Pancreas (tissue), 10 donors: ENCODE measurements around the gene SBK3. TPM values are rescaled to one million over a fixed set of nuclear protein-coding genes. Genes with fewer than 3 reads are reported as not detected.
"Not testable (repeated sequence)": the region's sequence is repeated elsewhere in the genome, so short reads cannot be mapped to it uniquely, and the experiment has no call there.

Experiments used
- ATAC-seq, 4 donors: fragments of 200-7000 bp; cut with Tn5 transposase; one replicate each; pipeline versions ENCODE4 v1.8.0 to v1.9.1; 2020; ENCODE audit warnings: mild to moderate bottlenecking in 4 of 4, moderate library complexity in 4 of 4
- DNase-seq, 6 donors: peaks; one replicate each; pipeline ENCODE4 v3.0.0-alpha.2; 2020
- FAIRE-seq: peaks from 2 replicates; lab custom pipeline; 2012; peaks lifted over from hg19 to GRCh38; lab: Jason Lieb, UNC
- H3K27ac ChIP-seq, 4 donors: fragments of 200-600 bp; sonication (generic); 1 replicate in 3 of 4; 2 replicates in 1 of 4; pipeline versions ENCODE4 v1.5.0 to v1.8.0; 2020
- H3K27me3 ChIP-seq, 4 donors: fragments of 200-600 bp; one replicate each; pipeline ENCODE4 v1.8.0; 2021
- H3K36me3 ChIP-seq, 3 donors: fragments of 200-600 bp; sonication (generic) in 1 of 3; one replicate each; pipeline versions ENCODE4 v1.5.0 to v1.8.0; 2020 to 2021
- H3K4me1 ChIP-seq, 3 donors: fragments of 200-600 bp; one replicate each; pipeline ENCODE4 v1.8.0; 2021
- H3K4me3 ChIP-seq, 4 donors: fragments of 200-600 bp; sonication (generic) in 2 of 4; one replicate each; pipeline versions ENCODE4 v1.5.0 to v1.8.0; 2020 to 2021
- H3K9me3 ChIP-seq, 4 donors: fragments of 200-600 bp; one replicate each; pipeline ENCODE4 v1.8.0; 2021
- CTCF ChIP-seq, 4 donors: fragments of 200-600 bp; sonication (generic) in 3 of 4; IDR thresholded peaks; one replicate each; pipeline versions ENCODE4 v1.5.0 to v1.8.0; 2021; ENCODE audit warnings: antibody characterized with exemption in 4 of 4
- WGBS, 2 donors: extraction: QIAGEN DNeasy Blood & Tissue Kit; methylation state at CpG; one replicate each; pipeline ENCODE4 v1.1.7; 2013; 5-methylcytosine and 5-hydroxymethylcytosine counted together
- intact Hi-C, 3 donors: fragments of 100-400 bp; cut with DNase I; formaldehyde crosslinking; loops; one replicate each; pipeline versions ENCODE4 v1.11.1 to v1.14.2; 2022
- polyA plus RNA-seq, 2 donors: library from polyadenylated mRNA; stranded (reverse); fragments of 200-250 nt; gene quantifications; one replicate each; pipeline ENCODE4 v1.2.3, GENCODE V29; 2013
- total RNA-seq, 6 donors: library from RNA; stranded (reverse); fragmentation: NEBNext Ultra II Directional in 4 of 6; extraction: Animal tissue kit (Norgen Biotek cat#: 25700) in 4 of 6; gene quantifications; one replicate each; pipeline versions ENCODE4 v1.2.1 to v1.2.4, GENCODE V29; 2021 to 2023
- donor health status: healthy with polysubstance abuse.
- donor health status: DM: no; HTN: no; CAD: no; lungs with moderate emphysema.
- donor health status: DM: no; HTN: no; CAD: no.
- donor health status: control.
- donor health status: control.
- donor health status: Bipolar disorder and iron deficiency.
- donor health status: DM: yes; HTN: yes; CAD: no.
- donor health status: DM: no; HTN: no; CAD: no.
- donor health status: DM: no; HTN: no; CAD: no.
- donor health status: DM: yes; HTN: yes; CAD: no.

SBK3 gene
- total and polyA plus RNA-seq, 8 donors = 0.11 to 0.28 (median 0.18) TPM; not detected in 4

DNA sequence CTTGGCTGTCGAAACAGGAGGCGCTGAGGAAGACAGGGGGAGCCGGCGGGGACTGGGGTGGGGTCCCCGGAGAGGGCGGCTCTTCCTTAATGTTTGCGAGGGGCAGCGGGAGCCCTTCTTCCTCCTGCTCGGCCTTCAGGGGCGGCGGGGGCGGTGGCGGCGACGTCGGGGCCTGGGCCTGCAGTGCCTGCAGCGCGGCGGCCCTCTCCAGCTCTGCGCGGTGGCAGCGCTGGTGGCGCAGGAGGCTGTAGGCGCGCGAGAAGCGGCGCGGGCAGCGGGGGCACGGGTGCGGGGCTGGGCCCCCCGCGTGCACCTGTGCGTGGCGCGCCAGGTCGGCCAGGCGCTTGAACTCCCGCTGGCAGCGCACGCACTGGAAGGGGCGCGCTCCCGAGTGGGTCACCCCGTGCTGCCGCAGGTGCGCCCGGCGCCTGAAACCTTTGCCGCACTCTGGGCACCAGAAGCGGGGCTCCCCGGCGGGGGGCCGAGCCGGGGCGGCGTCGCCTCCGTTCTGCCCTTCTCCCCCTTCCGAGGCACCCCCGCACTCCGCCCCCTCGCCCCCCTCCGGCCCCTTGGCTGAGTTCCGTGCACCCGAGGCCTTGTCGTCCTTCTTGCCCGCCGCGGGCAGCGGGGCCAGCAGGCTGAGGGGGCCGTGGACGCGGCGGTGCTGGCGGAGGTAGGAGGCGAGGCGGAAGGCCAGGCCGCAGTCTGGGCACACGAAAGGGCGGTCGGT lies 32.9 kb upstream of the SBK3 start:
- TF ChIP-seq CTCF (IDR thresholded peaks at IDR 0.05) = no peak
- no peak for FAIRE-seq
- 94 to 95% methylated on average over 67 to 83 of the region's 83 CpGs for WGBS, 2 donors
- Histone ChIP-seq H3K4me1 (peaks cover 5 to 10% (median 8%) of the 10 kb centered on the region in 3 donors), H3K27me3 (no peaks in the 10 kb centered on the region), H3K27ac (no peak overlapping the region), H3K9me3 (no peaks in the 10 kb centered on the region), H3K36me3 (peaks cover 0 to 13% (median 0%) of the 10 kb centered on the region in 3 donors), H3K4me3 (no peak overlapping the region)
- intact Hi-C loops = no loop called here
- DNase-seq = peak in 1 of 6 donors; percentile 42
- no peak for ATAC-seq

DNA sequence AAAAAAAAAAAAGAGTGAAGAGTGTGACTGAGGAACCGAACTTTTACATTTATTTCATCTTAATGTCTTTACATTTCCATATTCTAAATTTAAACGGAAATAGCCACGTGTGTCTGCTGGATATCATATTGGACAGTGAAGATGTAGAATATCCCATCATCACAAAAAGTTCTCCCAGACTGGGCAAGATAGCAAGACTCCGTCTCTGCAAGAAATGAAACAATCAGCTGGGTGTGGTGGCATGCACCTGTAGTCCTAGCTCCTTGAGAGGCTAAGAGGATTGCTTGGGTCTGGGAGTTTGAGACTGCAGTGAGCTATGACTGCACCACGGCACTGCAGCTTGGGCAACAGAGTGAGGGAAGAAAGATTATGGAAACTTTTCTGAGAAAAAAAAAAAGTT lies 31.4 kb upstream of the SBK3 start:
- intact Hi-C loops = no loop called here
- H3K27ac ChIP-seq = no peak overlapping the region
- DNase-seq (no peak), ATAC-seq (no peak), FAIRE-seq (no peak)
- WGBS, 2 donors = 78 to 90% methylated on average over 5 of the region's 5 CpGs
- H3K4me1 ChIP-seq = peaks cover 5 to 6% (median 5%) of the 10 kb centered on the region in 3 donors
- H3K36me3 ChIP-seq = peaks cover 0 to 13% (median 0%) of the 10 kb centered on the region in 3 donors
- no peak for TF ChIP-seq CTCF (IDR thresholded peaks at IDR 0.05)
- no peaks in the 10 kb centered on the region for H3K27me3 ChIP-seq
- H3K9me3 ChIP-seq = no peaks in the 10 kb centered on the region
- no peak overlapping the region for H3K4me3 ChIP-seq

DNA sequence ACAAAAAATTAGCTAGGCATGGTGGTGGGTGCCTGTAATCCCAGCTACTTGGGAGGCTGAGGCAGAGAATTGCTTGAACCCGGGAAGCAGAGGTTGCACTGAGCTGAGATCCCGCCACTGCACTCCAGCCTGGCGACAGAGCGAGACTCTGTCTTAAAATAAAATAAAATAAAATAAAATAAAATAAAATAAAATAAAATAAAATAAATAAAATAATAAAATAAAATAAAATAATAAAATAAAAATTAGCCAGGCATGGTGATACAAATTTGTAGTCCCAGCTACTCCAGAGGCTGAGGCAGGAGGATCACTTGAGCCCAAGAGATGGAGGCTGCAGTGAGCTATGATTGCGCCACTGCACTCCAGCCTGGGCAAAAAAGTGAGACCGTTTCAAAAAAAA lies 28.6 kb upstream of the SBK3 start:
- H3K27me3 ChIP-seq, H3K27ac ChIP-seq, FAIRE-seq, intact Hi-C loops, H3K9me3 ChIP-seq, ATAC-seq, H3K4me1 ChIP-seq, H3K4me3 ChIP-seq, DNase-seq: not testable (repeated sequence)
- whole genome bisulfite sequencing, 2 donors = 73 to 85% methylated on average over 6 of the region's 6 CpGs
- H3K36me3 ChIP-seq = peaks cover 0 to 13% (median 0%) of the 10 kb centered on the region in 3 donors

DNA sequence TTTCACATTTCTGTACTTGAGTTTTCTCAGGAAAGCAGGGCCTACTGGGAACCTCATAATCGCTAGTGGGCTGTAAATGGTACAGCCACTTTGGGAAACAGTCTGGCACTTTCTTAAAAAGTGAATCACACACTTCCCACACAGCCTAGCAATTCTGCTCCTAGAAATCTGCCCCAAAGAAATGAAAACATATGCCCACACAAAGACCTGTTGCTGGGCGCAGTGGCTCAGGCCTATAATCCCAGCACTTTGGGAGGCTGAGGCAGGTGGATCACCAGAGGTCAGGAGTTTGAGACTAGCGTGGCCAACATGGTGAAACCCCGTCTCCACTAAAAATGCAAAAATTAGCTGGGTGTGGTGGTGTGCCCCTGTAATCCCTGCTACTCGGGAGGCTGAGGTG lies 24.1 kb upstream of the SBK3 start:
- H3K27me3 ChIP-seq, DNase-seq, H3K9me3 ChIP-seq, H3K4me3 ChIP-seq, H3K36me3 ChIP-seq, ATAC-seq, H3K4me1 ChIP-seq, H3K27ac ChIP-seq, FAIRE-seq, intact Hi-C loops: not testable (repeated sequence)
- 81 to 92% methylated on average over 5 of the region's 5 CpGs for WGBS, 2 donors

- ATAC-seq = no peak
- Histone ChIP-seq H3K27ac (no peak overlapping the region), H3K4me3 (no peak overlapping the region), H3K36me3 (no peaks in the 10 kb centered on the region), H3K27me3 (no peaks in the 10 kb centered on the region), H3K4me1 (no peaks in the 10 kb centered on the region), H3K9me3 (no peaks in the 10 kb centered on the region)
- DNase-seq = no peak
- TF ChIP-seq CTCF (IDR thresholded peaks at IDR 0.05) = no peak
- intact Hi-C loops = no loop called here
- FAIRE-seq = no peak
Observed at GRCh38 chr19:55567708-55568328, 22.5 kb upstream of the SBK3 start.

DNA sequence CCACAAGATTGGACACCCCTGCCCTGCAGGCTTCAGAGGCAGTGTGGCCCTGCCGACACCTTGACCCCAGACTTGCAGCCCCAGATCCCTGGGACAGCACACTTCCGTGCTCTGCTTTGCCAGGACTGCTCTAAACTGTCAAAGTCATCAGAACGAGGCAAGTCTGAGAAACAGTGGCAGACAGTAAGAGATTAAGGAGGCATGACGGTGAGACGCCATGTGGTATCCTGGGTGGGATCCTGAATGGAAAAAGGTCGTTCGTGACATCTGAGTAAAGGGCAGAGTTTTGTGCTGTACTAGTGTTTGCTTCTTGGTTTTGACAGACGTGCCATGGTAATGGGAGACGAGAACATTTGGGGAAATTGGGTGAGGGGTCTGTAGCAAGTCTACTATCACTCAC lies 21.5 kb upstream of the SBK3 start:
- Histone ChIP-seq H3K9me3 (no peaks in the 10 kb centered on the region), H3K27me3 (no peaks in the 10 kb centered on the region), H3K36me3 (no peaks in the 10 kb centered on the region), H3K4me3 (no peak overlapping the region), H3K27ac (no peak overlapping the region), H3K4me1 (no peaks in the 10 kb centered on the region)
- no peak for TF ChIP-seq CTCF (IDR thresholded peaks at IDR 0.05)
- ATAC-seq = no peak
- DNase-seq = no peak
- no peak for FAIRE-seq
- WGBS, 2 donors = 42 to 46% methylated on average over 9 of the region's 9 CpGs
- intact Hi-C loops = no loop called here
